Lower lobe of right lung (tissue), 2 donors: ENCODE data around the gene CNNM2. TPM values are rescaled to one million over a fixed set of nuclear protein-coding genes. Genes with fewer than 3 reads are reported as not detected.

Experiments
- ATAC-seq, 2 donors: fragments of 200-7000 bp; cut with Tn5 transposase; one replicate each; pipeline ENCODE4 v1.9.1; 2020 to 2022; ENCODE audit warnings: mild to moderate bottlenecking in 2 of 2, moderate library complexity in 2 of 2
- DNase-seq: peaks from one replicate; pipeline ENCODE4 v3.0.0-alpha.2; 2020
- H3K27ac ChIP-seq: fragments of 200-600 bp; one replicate; pipeline ENCODE4 v1.8.0; 2022
- H3K27me3 ChIP-seq: fragments of 200-600 bp; one replicate; pipeline ENCODE4 v1.8.0; 2022; ENCODE audit warnings: low read depth
- H3K36me3 ChIP-seq: fragments of 200-600 bp; one replicate; pipeline ENCODE4 v1.8.0; 2022; ENCODE audit warnings: mild to moderate bottlenecking
- H3K4me1 ChIP-seq: fragments of 200-600 bp; one replicate; pipeline ENCODE4 v1.8.0; 2022
- H3K4me3 ChIP-seq: fragments of 200-600 bp; one replicate; pipeline ENCODE4 v1.8.0; 2022; ENCODE audit warnings: mild to moderate bottlenecking
- H3K9me3 ChIP-seq: fragments of 200-600 bp; one replicate; pipeline ENCODE4 v1.8.0; 2022
- intact Hi-C: fragments of 100-400 bp; cut with DNase I; formaldehyde crosslinking; loops from one replicate; pipeline ENCODE4 v1.11.0; 2022
- long read RNA-seq: library from polyadenylated mRNA; unstranded; transcript quantifications from one replicate; pipeline ENCODE4 v2.0.0, GENCODE V29; 2021
- total RNA-seq: library from RNA; stranded (reverse); fragmentation: NEBNext Ultra II Directional; extraction: Animal tissue kit (Norgen Biotek cat#: 25700); gene quantifications from one replicate; pipeline ENCODE4 v1.2.1, GENCODE V29; 2021
- TF ChIP-seq, protein P1 (sequence below): fragments of 200-600 bp; IDR thresholded peaks from one replicate; pipeline ENCODE4 v1.8.0; 2022; ENCODE audit warnings: antibody characterized with exemption, mild to moderate bottlenecking
- donor health status: DM: no; HTN: yes; CAD: no; lungs with severe emphysema.

CNNM2 gene
- total RNA-seq = 12.1 TPM
- long read RNA-seq, partial matches to known transcripts = 1 of 14 reads
- long read RNA-seq, other reads (novel, unspliced or antisense) = 12 of 14 reads

DNA sequence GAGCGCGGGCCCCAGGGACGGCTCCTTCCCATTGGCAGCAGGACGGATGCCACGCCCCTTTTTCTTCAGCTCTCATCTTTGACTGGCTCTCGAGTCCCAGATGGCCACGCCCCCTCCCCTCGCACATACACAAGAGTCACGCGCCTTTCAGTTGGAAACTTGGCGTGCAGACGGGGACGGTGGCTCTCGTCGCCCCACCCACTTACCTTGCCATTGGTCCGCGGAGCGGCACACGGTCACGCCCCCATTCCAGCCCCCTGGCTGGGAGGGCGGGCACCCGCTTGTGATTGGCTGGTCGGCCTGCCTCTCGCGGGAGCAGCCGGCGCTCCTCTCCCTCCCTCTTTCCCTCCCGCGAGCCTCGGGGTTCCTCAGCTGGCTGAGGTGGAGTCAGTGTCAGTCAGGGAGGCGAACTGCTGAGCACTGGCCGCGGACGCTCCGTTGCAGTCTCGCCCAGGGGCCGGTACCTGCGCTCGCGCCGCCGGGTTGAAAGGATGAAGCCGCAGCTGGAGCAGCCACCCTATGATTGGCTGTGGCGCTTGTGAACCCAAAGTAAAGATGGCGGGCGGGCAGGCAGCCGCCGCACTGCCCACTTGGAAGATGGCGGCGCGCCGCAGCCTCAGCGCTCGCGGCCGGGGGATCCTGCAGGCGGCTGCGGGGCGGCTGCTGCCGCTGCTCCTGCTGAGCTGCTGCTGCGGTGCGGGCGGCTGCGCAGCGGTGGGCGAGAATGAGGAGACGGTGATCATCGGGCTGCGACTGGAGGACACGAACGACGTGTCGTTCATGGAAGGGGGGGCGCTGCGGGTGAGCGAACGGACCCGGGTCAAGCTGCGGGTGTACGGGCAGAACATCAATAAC lies at the start of gene CNNM2:
TSS of gene CNNM2 (plus strand) at position 333 of the 855 bp plus-strand sequence. CDS start at position 520, 187 bp downstream.
- peaks cover 4% of the 10 kb centered on the region for H3K27me3 ChIP-seq
- intact Hi-C loops = loop anchor here (10.0 kb wide), 1 partner anchor 327 kb away; the partner anchor contains the start of gene RPEL1
- no peaks in the 10 kb centered on the region for H3K36me3 ChIP-seq
- TF ChIP-seq, protein P1, sequence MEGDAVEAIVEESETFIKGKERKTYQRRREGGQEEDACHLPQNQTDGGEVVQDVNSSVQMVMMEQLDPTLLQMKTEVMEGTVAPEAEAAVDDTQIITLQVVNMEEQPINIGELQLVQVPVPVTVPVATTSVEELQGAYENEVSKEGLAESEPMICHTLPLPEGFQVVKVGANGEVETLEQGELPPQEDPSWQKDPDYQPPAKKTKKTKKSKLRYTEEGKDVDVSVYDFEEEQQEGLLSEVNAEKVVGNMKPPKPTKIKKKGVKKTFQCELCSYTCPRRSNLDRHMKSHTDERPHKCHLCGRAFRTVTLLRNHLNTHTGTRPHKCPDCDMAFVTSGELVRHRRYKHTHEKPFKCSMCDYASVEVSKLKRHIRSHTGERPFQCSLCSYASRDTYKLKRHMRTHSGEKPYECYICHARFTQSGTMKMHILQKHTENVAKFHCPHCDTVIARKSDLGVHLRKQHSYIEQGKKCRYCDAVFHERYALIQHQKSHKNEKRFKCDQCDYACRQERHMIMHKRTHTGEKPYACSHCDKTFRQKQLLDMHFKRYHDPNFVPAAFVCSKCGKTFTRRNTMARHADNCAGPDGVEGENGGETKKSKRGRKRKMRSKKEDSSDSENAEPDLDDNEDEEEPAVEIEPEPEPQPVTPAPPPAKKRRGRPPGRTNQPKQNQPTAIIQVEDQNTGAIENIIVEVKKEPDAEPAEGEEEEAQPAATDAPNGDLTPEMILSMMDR = no peak
- H3K4me1 ChIP-seq = peaks cover 45% of the 10 kb centered on the region
- peak; percentile 100 for DNase-seq
- H3K9me3 ChIP-seq = no peaks in the 10 kb centered on the region
- peak; percentile 98 to 99 for ATAC-seq
- peak within 1 kb of the TSS; percentile 84 for H3K27ac ChIP-seq
- H3K4me3 ChIP-seq = peak within 1 kb of the TSS; percentile 98

DNA sequence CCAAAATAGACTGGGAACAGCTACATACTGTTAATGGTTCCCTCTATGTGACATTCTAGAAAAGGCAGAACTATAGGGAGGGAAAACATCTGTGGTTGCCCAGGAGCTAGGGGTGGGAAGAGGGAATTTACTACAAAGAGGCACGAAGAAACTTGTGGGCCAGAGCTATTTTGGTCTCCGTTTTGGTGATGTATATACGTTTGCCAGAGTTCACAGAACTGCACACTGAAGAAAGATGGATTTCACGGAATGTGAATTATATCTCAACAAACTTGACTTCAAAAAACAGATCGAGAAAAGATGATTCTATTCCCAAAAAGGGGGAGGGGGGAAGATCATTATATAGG lies 49.2 kb upstream of the CNNM2 start:
- no peak overlapping the region for H3K27ac ChIP-seq

DNA sequence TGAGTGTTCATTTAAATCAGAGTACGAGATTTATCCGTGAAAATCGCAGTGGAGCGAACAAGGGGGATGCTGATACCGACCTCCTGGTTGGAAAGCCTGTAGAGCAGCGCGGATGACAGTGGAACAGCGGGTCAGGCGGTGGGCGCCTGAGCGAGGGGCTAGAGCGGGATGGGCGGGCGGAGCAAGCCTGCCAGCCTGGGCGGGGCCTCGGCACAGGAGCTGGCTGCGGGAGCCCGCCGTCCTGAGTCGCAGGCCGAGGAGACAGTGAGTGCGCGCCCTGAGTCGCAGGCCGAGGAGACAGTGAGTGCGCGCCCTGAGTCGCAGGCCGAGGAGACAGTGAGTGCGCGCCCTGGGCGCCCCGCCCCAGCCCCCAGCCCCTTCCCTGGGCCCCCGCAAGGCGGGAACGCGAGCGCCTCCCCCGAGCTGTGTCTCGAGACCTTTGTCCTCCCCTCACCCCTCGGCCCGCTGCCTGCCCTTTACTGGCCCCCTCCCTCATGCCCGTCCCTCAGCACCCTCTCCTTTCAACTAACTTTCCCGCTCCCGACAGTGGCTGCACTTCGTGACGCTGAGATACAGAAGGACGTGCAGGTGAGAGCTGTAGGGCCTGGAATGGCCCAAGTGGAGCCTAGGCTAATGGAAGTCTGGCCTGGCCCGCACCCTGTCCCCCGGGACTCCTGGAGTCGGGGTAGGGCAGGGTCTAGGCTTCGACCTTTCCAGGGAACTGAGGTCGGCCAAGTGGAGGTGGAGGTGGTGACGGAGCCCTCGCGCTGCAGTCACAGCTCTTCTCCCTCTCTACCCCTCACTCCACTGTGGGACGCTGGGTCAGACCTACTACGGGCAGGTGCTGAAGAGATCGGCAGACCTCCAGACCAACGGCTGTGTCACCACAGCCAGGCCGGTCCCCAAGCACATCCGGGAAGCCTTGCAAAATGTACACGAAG lies 48.6 kb upstream of the CNNM2 start, which contains the start of gene AS3MT:
TSS of gene AS3MT (plus strand) at position 213 of the 941 bp plus-strand sequence. CDS start at position 336, 123 bp downstream.
- peak within 1 kb of the TSS; percentile 57 for H3K4me3 ChIP-seq
- DNase-seq (no peak), ATAC-seq (peak; percentile 85 to 90)
- no peak within 1 kb of the TSS for H3K27ac ChIP-seq
- peaks cover 14% of the 10 kb centered on the region for H3K4me1 ChIP-seq
- H3K27me3 ChIP-seq = peaks cover 11% of the 10 kb centered on the region
- peaks cover 7% of the 10 kb centered on the region for H3K36me3 ChIP-seq
- TF ChIP-seq, protein P1 = no peak
- H3K9me3 ChIP-seq = no peaks in the 10 kb centered on the region
- intact Hi-C loops = no loop called here

More for the DNA sequence above, 49.2 kb upstream of the CNNM2 start:
- Histone ChIP-seq H3K27me3 (peaks cover 11% of the 10 kb centered on the region), H3K9me3 (no peaks in the 10 kb centered on the region), H3K4me1 (peaks cover 14% of the 10 kb centered on the region), H3K36me3 (peaks cover 10% of the 10 kb centered on the region), H3K4me3 (peak overlapping the region; percentile 57)
- TF ChIP-seq, protein P1 = no peak
- DNase-seq (no peak), ATAC-seq (no peak)
- intact Hi-C loops = no loop called here

DNA sequence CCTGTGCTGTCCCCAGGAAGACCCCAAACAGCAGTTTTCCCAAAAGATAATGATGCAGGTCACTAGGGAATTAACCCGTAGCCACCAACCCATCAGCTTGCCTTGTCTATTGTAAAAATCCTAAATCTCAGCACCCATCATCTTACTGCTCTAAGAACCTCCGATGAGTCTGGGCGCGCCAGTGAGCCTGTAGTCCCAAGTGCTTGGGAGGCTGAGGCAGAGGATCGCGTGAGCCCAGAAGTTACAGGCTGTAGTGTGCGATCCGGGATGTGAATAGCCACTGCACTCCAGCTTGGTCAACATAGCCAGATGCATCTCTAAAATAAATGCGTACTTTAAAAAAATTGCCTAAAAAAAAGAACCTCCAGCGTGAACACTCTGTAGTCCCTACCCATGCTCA lies 47.9 kb upstream of the CNNM2 start:
- peaks cover 11% of the 10 kb centered on the region for H3K27me3 ChIP-seq
- H3K36me3 ChIP-seq = peaks cover 7% of the 10 kb centered on the region
- no peak overlapping the region for H3K27ac ChIP-seq
- no peaks in the 10 kb centered on the region for H3K9me3 ChIP-seq
- peak overlapping the region; percentile 57 for H3K4me3 ChIP-seq
- DNase-seq (no peak), ATAC-seq (peak in 1 of 2 donors; percentile 10)
- intact Hi-C loops = no loop called here
- H3K4me1 ChIP-seq = peaks cover 14% of the 10 kb centered on the region
- TF ChIP-seq, protein P1 = no peak

DNA sequence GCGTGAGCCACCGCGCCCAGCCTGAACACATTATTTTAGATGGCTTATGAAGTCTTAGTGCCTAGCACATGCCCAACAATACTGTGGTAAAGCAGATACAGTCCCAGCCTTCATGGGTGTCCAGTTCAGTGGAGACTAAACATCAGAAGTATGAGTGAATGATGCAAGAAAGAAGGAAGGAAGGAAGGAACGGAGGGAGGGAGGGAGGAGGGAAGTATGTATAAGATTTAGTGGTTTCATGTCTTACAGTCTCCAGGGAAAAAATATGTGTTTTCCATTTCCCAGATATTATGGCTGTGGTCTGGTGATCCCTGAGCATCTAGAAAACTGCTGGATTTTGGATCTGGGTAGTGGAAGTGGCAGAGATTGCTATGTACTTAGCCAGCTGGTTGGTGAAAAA lies 45.9 kb upstream of the CNNM2 start:
- ATAC-seq (no peak), DNase-seq (no peak)
- TF ChIP-seq, protein P1 = no peak
- no peak overlapping the region for H3K4me3 ChIP-seq
- H3K27me3 ChIP-seq = peaks cover 11% of the 10 kb centered on the region
- no peaks in the 10 kb centered on the region for H3K36me3 ChIP-seq
- H3K4me1 ChIP-seq = peaks cover 14% of the 10 kb centered on the region
- intact Hi-C loops = no loop called here
- H3K27ac ChIP-seq = no peak overlapping the region
- no peaks in the 10 kb centered on the region for H3K9me3 ChIP-seq
